ENCODE results near the gene SLC18A2. TPM values are rescaled to one million over a fixed set of nuclear protein-coding genes. Genes with fewer than 3 reads are reported as not detected.

The SLC18A2 gene
- total and polyA plus RNA-seq, 2 of the 8 experiments (the other 6 are each of a cell fraction or from before 2014, with no cell fraction given) = 6.5 to 7.0 TPM

- H3K9ac ChIP-seq (replicated peaks in 1 of 4; ENCODE audit: extremely low read depth in 1 of 4, low read depth in 3 of 4, low read length in 3 of 4) = no peak overlapping the region
- H2AK5ac ChIP-seq (ENCODE audit: low read depth, low read length) = no peak overlapping the region
- no peak overlapping the region for H3K27ac ChIP-seq (ENCODE audit: low read depth, low read length)
- H3K23me2 ChIP-seq (ENCODE audit: low read depth, low read length) = no peaks in the 10 kb centered on the region
- no peaks in the 10 kb centered on the region; the same call in 1 of the 2 replicates for H3K79me1 ChIP-seq (ENCODE audit: low read depth, low read length)
- H3K4me1 ChIP-seq (replicated peaks in 1 of 4; ENCODE audit: control insufficient read depth in 3 of 4, insufficient read depth in 4 of 4, low read length in 3 of 4) = peaks cover 0 to 12% (median 3%) of the 10 kb centered on the region in 4 experiments; a peak in 3 of 7 replicates
- H3K23ac ChIP-seq (ENCODE audit: insufficient read length) = no peak overlapping the region
- no peak overlapping the region for H4K8ac ChIP-seq (ENCODE audit: extremely low read depth, insufficient read depth, low read length)
- H2BK15ac ChIP-seq (ENCODE audit: low read length) = no peak overlapping the region
- no peak overlapping the region for H2AFZ ChIP-seq (ENCODE audit: low read length)
- TF ChIP-seq CBX5 (IDR thresholded peaks at IDR 0.05; ENCODE audit: low read depth, low read length) (no peak), SRF (IDR thresholded peaks at IDR 0.05; ENCODE audit: low read depth, low read length) (no peak)
- H3K9me3 ChIP-seq (ENCODE audit: insufficient read depth in 2 of 2, low read depth in 1 of 2, low read length in 1 of 2) = no peaks in the 10 kb centered on the region
- no peak overlapping the region for H3K4ac ChIP-seq (replicated peaks; ENCODE audit: insufficient read length, low read depth, low read length)
- H3K36me3 ChIP-seq (ENCODE audit: control insufficient read depth in 2 of 4, insufficient read depth in 4 of 4, low read length in 3 of 4) = no peaks in the 10 kb centered on the region
- H3K56ac ChIP-seq (replicated peaks; ENCODE audit: insufficient read length, low read depth, low read length) = no peak overlapping the region
- H2BK12ac ChIP-seq (ENCODE audit: low read depth, low read length) = no peak overlapping the region
- no peak overlapping the region for H4K5ac ChIP-seq (ENCODE audit: insufficient read length, low read depth, low read length)
- H3K14ac ChIP-seq (ENCODE audit: insufficient read length) = no peak overlapping the region
- H3K27me3 ChIP-seq (replicated peaks in 1 of 4; ENCODE audit: control insufficient read depth in 3 of 4, extremely low read depth in 1 of 4, insufficient read depth in 3 of 4, low read length in 3 of 4) = no peaks in the 10 kb centered on the region
- ChIA-PET POLR2A (ENCODE audit: partially characterized antibody) (no interaction called here), CTCF (ENCODE audit: partially characterized antibody) (interaction anchor here (0.6 to 8.7 kb wide), 36 partner anchors 8 to 161 kb away, joined by 3 to 118 read pairs (median 6); no protein-coding TSS in a partner anchor)
- H3K4me2 ChIP-seq (ENCODE audit: insufficient read depth in 1 of 2, low read depth in 2 of 2, low read length in 2 of 2) = no peak overlapping the region
- DNase-seq (ENCODE audit: low read depth in 1 of 2, low spot score in 2 of 2) (no peak), FAIRE-seq (no peak)
- H2BK120ac ChIP-seq (replicated peaks; ENCODE audit: low read depth, low read length) = no peak overlapping the region
- H2BK5ac ChIP-seq (ENCODE audit: low read depth, low read length) = no peak overlapping the region
- no peak overlapping the region for H2BK20ac ChIP-seq (ENCODE audit: low read length)
- peaks cover 0 to 21% of the 10 kb centered on the region in 2 experiments; a peak in 2 of 4 replicates for H3K79me2 ChIP-seq (ENCODE audit: control insufficient read depth in 1 of 2, insufficient read depth in 2 of 2, low read length in 2 of 2)
- no peaks in the 10 kb centered on the region for H4K20me1 ChIP-seq (replicated peaks in 1 of 2; ENCODE audit: control insufficient read depth in 1 of 2, insufficient read depth in 2 of 2, low read length in 2 of 2)
- H4K91ac ChIP-seq (replicated peaks; ENCODE audit: insufficient read length, low read length) = no peak overlapping the region
- no peak overlapping the region for H3K4me3 ChIP-seq (ENCODE audit: extremely low read depth in 1 of 4, insufficient read depth in 2 of 4, low read depth in 3 of 4, low read length in 4 of 4)
- H3K18ac ChIP-seq (ENCODE audit: extremely low read depth, low read length) = no peak overlapping the region
Observed at GRCh38 chr10:117318909-117319308, 78.0 kb downstream of the SLC18A2 start.
